Nephron (organoid): ENCODE measurements around the gene FERMT1.

ENCODE experiments used
- H3K27ac Mint-ChIP-seq, 3 experiments: 2 replicates each; pipeline ENCODE4 v1.8.0; 2020; ENCODE audit warnings: mixed read lengths in 3 of 3, mild to moderate bottlenecking in 2 of 3, moderate library complexity in 1 of 3
- H3K27me3 Mint-ChIP-seq: 2 replicates; pipeline ENCODE4 v1.8.0; 2021; ENCODE audit warnings: low read depth, mild to moderate bottlenecking, moderate library complexity, mixed read lengths
- H3K36me3 Mint-ChIP-seq: 2 replicates; pipeline ENCODE4 v1.8.0; 2020; ENCODE audit warnings: low read depth, mixed read lengths
- H3K4me1 Mint-ChIP-seq: 2 replicates; pipeline ENCODE4 v1.8.0; 2020; ENCODE audit warnings: mixed read lengths
- H3K4me3 Mint-ChIP-seq, 3 experiments: 2 replicates each; pipeline ENCODE4 v1.8.0; 2020; ENCODE audit warnings: mild to moderate bottlenecking in 3 of 3, mixed read lengths in 3 of 3, moderate library complexity in 2 of 3
- H3K9me3 Mint-ChIP-seq: 2 replicates; pipeline ENCODE4 v1.8.0; 2020; ENCODE audit warnings: mixed read lengths
- TF ChIP-seq, protein P1 (sequence below), 3 experiments: fragments of 200-600 bp; sonication (generic); IDR thresholded peaks; one replicate each; pipeline ENCODE4 v1.5.0; 2021; ENCODE audit warnings: antibody characterized with exemption in 3 of 3; ENCODE audit not compliant: unreplicated experiment in 3 of 3

FERMT1 gene

GRCh38 chr20:6135347-6135746 is 12.5 kb upstream of the FERMT1 start:
- H3K9me3 Mint-ChIP-seq: peaks cover 7% of the 10 kb centered on the region
- TF ChIP-seq, protein P1, sequence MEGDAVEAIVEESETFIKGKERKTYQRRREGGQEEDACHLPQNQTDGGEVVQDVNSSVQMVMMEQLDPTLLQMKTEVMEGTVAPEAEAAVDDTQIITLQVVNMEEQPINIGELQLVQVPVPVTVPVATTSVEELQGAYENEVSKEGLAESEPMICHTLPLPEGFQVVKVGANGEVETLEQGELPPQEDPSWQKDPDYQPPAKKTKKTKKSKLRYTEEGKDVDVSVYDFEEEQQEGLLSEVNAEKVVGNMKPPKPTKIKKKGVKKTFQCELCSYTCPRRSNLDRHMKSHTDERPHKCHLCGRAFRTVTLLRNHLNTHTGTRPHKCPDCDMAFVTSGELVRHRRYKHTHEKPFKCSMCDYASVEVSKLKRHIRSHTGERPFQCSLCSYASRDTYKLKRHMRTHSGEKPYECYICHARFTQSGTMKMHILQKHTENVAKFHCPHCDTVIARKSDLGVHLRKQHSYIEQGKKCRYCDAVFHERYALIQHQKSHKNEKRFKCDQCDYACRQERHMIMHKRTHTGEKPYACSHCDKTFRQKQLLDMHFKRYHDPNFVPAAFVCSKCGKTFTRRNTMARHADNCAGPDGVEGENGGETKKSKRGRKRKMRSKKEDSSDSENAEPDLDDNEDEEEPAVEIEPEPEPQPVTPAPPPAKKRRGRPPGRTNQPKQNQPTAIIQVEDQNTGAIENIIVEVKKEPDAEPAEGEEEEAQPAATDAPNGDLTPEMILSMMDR (IDR thresholded peaks at IDR 0.05; ENCODE audit: unreplicated experiment in 3 of 3): no peak
- no peak overlapping the region for H3K27ac Mint-ChIP-seq
- no peaks in the 10 kb centered on the region for H3K27me3 Mint-ChIP-seq
- peaks cover 10% of the 10 kb centered on the region for H3K4me1 Mint-ChIP-seq
- H3K4me3 Mint-ChIP-seq: no peak overlapping the region
- H3K36me3 Mint-ChIP-seq: no peaks in the 10 kb centered on the region

GRCh38 chr20:6134592-6134991 is 11.8 kb upstream of the FERMT1 start:
- Mint-ChIP-seq H3K4me3 (no peak overlapping the region), H3K36me3 (no peaks in the 10 kb centered on the region), H3K4me1 (peaks cover 10% of the 10 kb centered on the region), H3K27me3 (no peaks in the 10 kb centered on the region), H3K27ac (no peak overlapping the region), H3K9me3 (peaks cover 7% of the 10 kb centered on the region)
- TF ChIP-seq, protein P1 (IDR thresholded peaks at IDR 0.05; ENCODE audit: unreplicated experiment in 3 of 3): no peak

DNA sequence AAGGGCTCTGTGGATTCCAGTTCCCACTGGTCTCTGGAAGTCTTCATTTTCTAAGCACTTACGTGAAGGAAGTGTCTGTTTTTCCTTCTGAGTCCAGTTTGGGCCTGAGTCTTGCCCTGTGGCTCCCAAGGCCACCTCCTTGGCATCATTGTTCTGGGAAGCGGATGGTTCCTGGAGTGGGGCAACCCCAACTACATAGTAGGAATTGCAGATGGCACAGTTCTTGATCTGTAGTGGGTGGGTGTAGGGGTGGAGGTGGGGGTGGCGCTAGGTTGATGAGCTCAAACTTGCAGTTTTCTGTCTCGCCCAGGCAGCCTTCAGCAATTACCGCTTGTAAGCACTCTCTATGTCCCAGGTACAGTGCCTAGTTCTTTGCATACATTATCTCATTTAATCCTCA is 7.2 kb upstream of the FERMT1 start:
- no peak overlapping the region for H3K4me3 Mint-ChIP-seq
- peaks cover 11% of the 10 kb centered on the region for H3K27me3 Mint-ChIP-seq
- H3K9me3 Mint-ChIP-seq: peaks cover 7% of the 10 kb centered on the region
- peaks cover 10% of the 10 kb centered on the region for H3K4me1 Mint-ChIP-seq
- H3K27ac Mint-ChIP-seq: no peak overlapping the region
- TF ChIP-seq, protein P1 (IDR thresholded peaks at IDR 0.05; ENCODE audit: unreplicated experiment in 3 of 3): no peak
- H3K36me3 Mint-ChIP-seq: no peaks in the 10 kb centered on the region

DNA sequence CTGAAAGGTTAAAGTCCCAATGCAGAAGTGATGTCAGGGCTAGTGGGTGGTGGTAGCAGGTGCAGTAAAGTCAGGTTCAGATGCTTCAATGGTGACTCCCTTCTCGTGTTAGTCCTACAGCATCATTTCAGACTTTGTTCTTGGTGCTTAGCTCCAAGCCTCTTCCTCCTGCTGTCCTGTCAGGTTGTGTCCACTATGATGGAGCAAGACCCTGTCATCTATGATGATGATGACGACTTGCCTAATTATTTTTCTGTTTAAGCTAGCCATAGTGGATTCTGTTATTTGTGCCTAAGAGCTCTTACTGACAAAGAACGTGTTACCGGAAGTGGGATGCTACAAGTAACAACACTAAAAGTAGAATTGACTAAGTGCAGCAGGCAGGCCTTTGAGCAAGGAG is 5.0 kb upstream of the FERMT1 start:
- H3K9me3 Mint-ChIP-seq: peaks cover 2% of the 10 kb centered on the region

DNA sequence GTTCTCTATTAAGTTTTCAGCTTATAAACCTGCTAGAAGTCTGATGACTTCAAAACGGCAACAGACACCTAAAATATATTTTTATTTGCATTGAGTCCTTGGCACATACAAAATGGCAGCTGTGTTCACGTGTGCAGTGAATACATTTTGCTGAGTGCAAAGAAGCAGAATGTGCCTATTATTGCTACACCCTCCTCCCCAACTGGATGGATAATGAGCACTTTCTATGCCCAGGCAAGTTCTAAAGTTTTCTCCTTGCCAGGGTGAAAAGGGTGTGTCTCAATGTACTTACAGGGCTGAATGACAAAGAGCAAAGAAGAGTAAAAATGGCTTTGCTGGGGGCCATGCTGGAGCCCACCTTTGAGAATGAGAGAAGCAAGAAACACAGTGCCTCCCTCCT is 4.0 kb upstream of the FERMT1 start:
- no peak overlapping the region for H3K4me3 Mint-ChIP-seq
- H3K27ac Mint-ChIP-seq: no peak overlapping the region
- TF ChIP-seq, protein P1 (IDR thresholded peaks at IDR 0.05; ENCODE audit: unreplicated experiment in 3 of 3): no peak
- H3K4me1 Mint-ChIP-seq: peaks cover 15% of the 10 kb centered on the region
- H3K27me3 Mint-ChIP-seq: peaks cover 34% of the 10 kb centered on the region
- no peaks in the 10 kb centered on the region for H3K36me3 Mint-ChIP-seq
- peaks cover under 1% of the 10 kb centered on the region for H3K9me3 Mint-ChIP-seq

More for the DNA sequence above, 5.0 kb upstream of the FERMT1 start:
- H3K4me1 Mint-ChIP-seq: peaks cover 10% of the 10 kb centered on the region
- no peak overlapping the region for H3K4me3 Mint-ChIP-seq
- H3K36me3 Mint-ChIP-seq: no peaks in the 10 kb centered on the region
- TF ChIP-seq, protein P1 (IDR thresholded peaks at IDR 0.05; ENCODE audit: unreplicated experiment in 3 of 3): no peak
- no peak overlapping the region for H3K27ac Mint-ChIP-seq
- peaks cover 29% of the 10 kb centered on the region for H3K27me3 Mint-ChIP-seq

DNA sequence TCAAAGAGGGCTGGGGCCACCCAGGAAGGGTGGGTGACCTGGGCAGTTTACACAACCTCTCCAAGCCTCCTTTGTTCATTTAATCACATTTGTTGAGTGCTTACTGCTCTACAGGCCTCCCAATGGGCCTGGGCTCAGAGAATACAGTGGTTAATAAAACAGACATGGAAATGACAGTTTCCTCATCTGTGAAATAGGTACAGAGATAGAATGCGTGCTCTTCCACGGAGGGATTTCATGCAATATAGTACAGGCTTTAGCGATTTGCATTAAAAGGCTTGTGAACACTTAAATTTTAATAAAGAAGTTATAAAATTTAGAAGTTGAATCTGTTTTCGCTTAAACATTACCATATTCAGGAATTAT is 802 bp upstream of the FERMT1 start:
- Mint-ChIP-seq H3K27me3 (peaks cover 50% of the 10 kb centered on the region), H3K36me3 (no peaks in the 10 kb centered on the region), H3K9me3 (no peaks in the 10 kb centered on the region), H3K27ac (peak overlapping the region in 1 of 3 experiments; percentile 31), H3K4me1 (peaks cover 6% of the 10 kb centered on the region), H3K4me3 (peak overlapping the region; percentile 78 to 83 (median 82))
- TF ChIP-seq, protein P1 (IDR thresholded peaks at IDR 0.05; ENCODE audit: unreplicated experiment in 3 of 3): no peak
